ENCODE data around the gene TNNC1.

GRCh38 chr3:52502001-52502400, 48.2 kb upstream of the TNNC1 start:
- TF ChIP-seq CTCF (IDR thresholded peaks at IDR 0.05 in 2 of 3, conservative IDR thresholded peaks at IDR 0.05 in 1 of 3; ENCODE audit: control insufficient read depth in 2 of 3, extremely low read depth in 1 of 3, insufficient read depth in 1 of 3, low read depth in 3 of 3, low read length in 3 of 3) = no peak
- no peak for TF ChIP-seq PBX3 (IDR thresholded peaks at IDR 0.05; ENCODE audit: insufficient replicate concordance, low read depth, low read length)
- no peak for TF ChIP-seq CBX3 (IDR thresholded peaks at IDR 0.05; ENCODE audit: borderline replicate concordance, low read depth)
- no peak for TF ChIP-seq CHD2 (IDR thresholded peaks at IDR 0.05; ENCODE audit: borderline replicate concordance, low read depth, low read length)
- no peak for TF ChIP-seq E2F4 (IDR thresholded peaks at IDR 0.05; ENCODE audit: low read depth, low read length)
- TF ChIP-seq JUND (IDR thresholded peaks at IDR 0.05; ENCODE audit: low read depth, low read length) = no peak
- no peak for TF ChIP-seq BHLHE40 (IDR thresholded peaks at IDR 0.05; ENCODE audit: borderline replicate concordance in 1 of 2, low read depth in 2 of 2, low read length in 1 of 2)
- no peak for TF ChIP-seq MLLT1 (IDR thresholded peaks at IDR 0.05)
- no peak for TF ChIP-seq ZNF384 (IDR thresholded peaks at IDR 0.05; ENCODE audit: borderline replicate concordance, low read depth, low read length)
- TF ChIP-seq JUNB (IDR thresholded peaks at IDR 0.05) = no peak
- no peak for TF ChIP-seq TCF3 (IDR thresholded peaks at IDR 0.05; ENCODE audit: borderline replicate concordance, insufficient read depth, low read depth, low read length)
- TF ChIP-seq RAD21 (IDR thresholded peaks at IDR 0.05; ENCODE audit: insufficient read depth, low read depth, low read length) = no peak
- TF ChIP-seq MTA2 (IDR thresholded peaks at IDR 0.05; ENCODE audit: low read depth) = no peak
